DND-41 (cell line): ENCODE results near the gene CLPTM1L.

ENCODE experiments used
- EZH2 ChIP-seq: IDR thresholded peaks from 3 replicates; pipeline ENCODE4 v1.6.1; 2012; ENCODE audit warnings: borderline replicate concordance, low read depth, mild to moderate bottlenecking, moderate library complexity, low read length, inconsistent platforms; ENCODE audit not compliant: severe bottlenecking
- TF ChIP-seq, protein P1 (sequence below): IDR thresholded peaks from 2 replicates; pipeline ENCODE4 v1.5.1; 2012; ENCODE audit warnings: borderline replicate concordance, low read length, moderate library complexity, mild to moderate bottlenecking; ENCODE audit not compliant: poor library complexity, severe bottlenecking; ENCODE audit errors: extremely low read depth

DNA sequence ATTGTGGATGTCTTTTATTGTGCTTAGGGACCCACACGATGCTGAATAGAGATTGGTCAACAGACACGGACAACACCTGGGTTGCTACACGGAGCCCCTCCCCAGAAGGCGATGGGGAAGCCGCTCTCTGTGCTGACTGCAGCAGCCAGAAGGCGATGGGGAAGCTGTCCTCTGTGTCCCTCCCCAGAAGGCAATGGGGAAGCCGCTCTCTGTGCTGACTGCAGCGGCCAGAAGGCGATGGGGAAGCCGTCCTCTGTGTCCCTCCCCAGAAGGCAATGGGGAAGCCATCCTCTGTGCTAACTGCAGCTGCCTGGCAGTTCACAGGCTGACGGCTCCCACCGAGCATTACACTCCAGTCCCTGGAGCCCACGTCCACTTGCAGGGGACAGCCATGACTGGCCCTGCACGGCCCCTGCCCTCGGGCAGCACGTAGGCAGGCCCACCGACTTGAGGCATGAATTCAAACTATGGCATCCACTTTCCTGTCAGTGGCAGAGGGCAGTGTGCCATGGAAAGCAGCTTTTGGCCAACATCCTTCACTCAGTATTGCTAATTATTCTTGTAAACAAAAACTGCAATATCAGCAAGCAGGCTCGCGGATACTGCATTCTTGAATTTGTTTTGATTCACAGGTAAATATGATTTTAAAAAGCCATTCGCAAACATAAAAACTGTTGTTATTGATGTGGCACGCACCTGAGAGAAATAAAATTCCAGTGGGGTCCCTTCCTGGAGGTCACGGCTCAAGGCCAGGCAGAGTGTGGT is 48.1 kb upstream of the CLPTM1L start:
- TF ChIP-seq, protein P1, sequence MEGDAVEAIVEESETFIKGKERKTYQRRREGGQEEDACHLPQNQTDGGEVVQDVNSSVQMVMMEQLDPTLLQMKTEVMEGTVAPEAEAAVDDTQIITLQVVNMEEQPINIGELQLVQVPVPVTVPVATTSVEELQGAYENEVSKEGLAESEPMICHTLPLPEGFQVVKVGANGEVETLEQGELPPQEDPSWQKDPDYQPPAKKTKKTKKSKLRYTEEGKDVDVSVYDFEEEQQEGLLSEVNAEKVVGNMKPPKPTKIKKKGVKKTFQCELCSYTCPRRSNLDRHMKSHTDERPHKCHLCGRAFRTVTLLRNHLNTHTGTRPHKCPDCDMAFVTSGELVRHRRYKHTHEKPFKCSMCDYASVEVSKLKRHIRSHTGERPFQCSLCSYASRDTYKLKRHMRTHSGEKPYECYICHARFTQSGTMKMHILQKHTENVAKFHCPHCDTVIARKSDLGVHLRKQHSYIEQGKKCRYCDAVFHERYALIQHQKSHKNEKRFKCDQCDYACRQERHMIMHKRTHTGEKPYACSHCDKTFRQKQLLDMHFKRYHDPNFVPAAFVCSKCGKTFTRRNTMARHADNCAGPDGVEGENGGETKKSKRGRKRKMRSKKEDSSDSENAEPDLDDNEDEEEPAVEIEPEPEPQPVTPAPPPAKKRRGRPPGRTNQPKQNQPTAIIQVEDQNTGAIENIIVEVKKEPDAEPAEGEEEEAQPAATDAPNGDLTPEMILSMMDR = no peak
- TF ChIP-seq EZH2 = no peak
